NCI-H82 treated with DMSO at 0.1 percent for 48 hours (cell line): ENCODE results near the gene MGAT4C.

ENCODE experiments used
- DNase-seq: peaks from one replicate; lab custom pipeline; 2025; ENCODE audit not compliant: unreplicated experiment; lab: John Stamatoyannopoulos, UW

Gene MGAT4C

GRCh38 chr12:85983601-85984000, 272.6 kb downstream of the MGAT4C start:
- no peak for DNase-seq

- no peak for DNase-seq
Measured at GRCh38 chr12:85979641-85980040, 276.6 kb downstream of the MGAT4C start.

GRCh38 chr12:85975716-85976115, 280.5 kb downstream of the MGAT4C start:
- DNase-seq, result no peak

GRCh38 chr12:85971800-85972199, 284.4 kb downstream of the MGAT4C start:
- DNase-seq, result no peak

GRCh38 chr12:85968606-85969005, 287.6 kb downstream of the MGAT4C start:
- DNase-seq, result no peak

GRCh38 chr12:85963326-85963725, 292.9 kb downstream of the MGAT4C start:
- DNase-seq, result no peak

DNA sequence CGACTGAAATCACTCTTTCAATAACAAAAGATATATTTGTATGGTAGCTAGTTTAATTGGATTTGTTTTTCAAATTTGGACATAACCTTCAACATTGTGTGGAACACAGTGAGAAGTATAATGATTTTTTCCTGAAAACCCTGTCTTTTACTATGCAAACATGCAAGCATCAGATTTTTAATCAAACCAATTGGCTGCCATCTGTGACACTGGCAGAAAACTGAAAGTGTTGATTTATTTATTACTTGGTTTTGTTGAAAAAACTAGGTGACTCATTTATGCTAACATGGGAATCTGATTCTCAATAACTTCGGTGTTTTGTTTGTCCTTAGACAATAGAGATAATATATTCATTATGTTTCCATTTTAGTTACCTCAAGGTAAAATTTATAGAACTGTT, 300.1 kb downstream of the MGAT4C start:
- no peak for DNase-seq

DNA sequence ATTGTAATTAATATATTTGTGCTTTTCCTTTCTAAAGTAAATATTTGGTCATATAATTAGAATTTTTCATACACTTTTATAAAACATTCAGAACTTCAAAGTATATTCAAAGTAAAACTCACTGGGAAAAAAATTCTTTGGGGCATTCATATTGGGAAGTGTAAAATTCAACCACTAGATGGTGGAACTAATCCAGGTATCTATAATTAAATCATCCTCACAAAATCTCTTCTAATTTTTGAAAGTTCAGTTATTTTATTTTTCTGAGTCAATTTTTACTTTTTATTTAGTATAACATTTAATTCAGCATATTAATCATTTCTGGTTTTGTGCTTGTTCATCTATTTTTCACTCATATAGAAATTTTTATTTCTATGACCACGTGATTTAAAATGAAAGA, 301.1 kb downstream of the MGAT4C start:
- DNase-seq, result no peak

DNA sequence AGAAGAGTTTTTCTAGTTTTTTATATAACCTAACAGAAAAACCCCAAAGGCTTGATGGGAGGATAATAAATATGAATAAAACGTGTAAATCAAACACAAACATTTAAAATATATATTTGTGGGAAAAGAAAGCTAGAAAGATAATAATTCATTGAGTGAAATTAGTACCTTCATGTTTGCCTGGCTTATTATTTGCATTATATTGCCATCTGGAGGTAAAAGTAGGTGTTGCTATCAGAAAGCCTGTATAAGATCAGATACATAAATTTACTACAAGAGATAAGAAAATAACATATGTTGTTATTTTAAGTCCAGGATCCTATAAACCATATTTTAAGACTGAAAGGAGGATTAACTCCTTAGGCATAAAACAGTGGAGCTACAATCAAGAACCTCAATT, 304.4 kb downstream of the MGAT4C start:
- DNase-seq, result no peak

DNA sequence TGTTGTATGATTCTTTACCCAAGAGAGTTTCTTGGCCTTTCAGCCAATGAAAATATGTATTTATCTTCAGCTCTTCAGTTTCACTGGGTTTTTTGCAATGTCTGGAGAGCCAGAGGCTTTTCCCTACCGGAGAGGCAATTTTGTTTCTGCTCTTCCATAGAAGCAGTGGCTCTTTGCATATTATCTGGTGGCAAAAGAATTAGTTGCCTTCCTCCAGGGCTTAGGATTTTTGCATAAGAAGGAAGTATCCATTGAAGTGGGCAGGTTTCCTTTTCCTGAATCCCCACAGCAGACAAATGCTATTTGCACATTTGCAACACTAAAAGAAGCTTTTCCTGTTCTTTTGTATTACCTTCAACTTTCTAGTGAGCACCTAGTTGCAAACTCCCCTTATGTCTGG, 306.9 kb downstream of the MGAT4C start:
- no peak for DNase-seq

GRCh38 chr12:85948340-85948739, 307.9 kb downstream of the MGAT4C start:
- DNase-seq, result no peak

- DNase-seq, result no peak
Measured at GRCh38 chr12:85947286-85947685, 308.9 kb downstream of the MGAT4C start.

DNA sequence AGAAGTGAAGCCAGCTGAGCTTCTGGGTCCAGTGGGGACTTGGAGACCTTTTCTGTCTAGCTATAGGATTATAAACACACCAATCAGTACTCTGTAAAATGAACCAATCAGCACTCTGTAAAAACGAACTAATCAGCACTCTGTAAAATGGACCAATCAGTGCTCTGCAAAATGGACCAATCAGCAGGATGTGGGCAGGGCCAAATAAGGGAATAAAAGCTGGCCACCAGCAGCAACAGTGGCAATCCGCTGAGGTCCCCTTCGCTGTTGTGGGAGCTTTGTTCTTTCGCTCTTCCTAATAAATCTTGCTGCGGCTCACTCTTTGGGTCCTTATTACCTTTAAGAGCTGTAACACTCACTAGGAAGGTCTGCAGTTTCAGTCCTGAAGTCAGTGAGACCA, 309.8 kb downstream of the MGAT4C start:
- no peak for DNase-seq

DNA sequence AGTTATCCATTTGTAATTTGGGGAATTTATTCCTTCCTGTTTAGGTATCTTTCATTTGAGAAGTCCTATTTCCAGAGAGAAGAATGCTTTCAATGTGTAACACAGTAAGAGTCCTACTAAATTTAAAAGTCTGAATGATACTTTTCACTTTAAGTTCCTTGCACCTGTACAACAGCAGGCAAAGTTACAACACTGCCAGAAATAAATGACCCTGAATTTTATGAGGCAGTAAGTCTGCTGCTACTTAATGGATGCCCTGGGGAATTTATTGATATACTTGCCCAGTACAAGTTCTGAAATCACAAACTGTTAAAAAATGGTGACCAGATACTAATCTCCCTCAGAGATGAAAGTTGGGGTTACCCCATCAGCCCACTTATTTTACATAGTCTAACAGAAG, 329.0 kb downstream of the MGAT4C start:
- no peak for DNase-seq

GRCh38 chr12:85923767-85924331, 332.3 kb downstream of the MGAT4C start:
- no peak for DNase-seq

DNA sequence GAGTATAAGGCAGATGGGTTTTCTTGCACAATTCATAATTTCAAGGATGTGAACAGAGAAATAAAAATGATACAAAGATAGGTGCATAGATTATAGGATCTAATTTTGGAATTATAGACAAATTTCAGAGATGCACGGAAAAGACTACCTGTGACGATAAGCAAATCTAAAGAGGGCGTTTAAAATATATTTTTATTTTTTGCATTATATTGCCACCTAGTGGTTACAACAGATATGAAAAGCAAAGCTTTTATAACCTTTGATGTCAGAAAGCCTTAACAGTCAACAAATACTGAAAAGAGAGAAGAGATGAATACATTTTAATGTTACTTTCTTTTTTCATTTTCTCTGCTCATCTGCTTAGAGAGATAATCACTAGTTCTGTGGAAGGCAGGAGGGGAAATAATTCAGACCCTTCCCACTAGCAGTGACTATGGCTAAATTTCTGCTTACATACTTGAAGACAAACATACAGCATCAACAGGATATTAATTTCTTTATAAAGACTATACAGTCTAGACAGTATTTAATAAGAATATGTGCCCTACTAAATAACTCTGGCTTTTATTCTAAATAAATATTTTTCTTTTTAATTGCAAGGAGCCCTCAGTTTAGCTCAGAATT, 335.8 kb downstream of the MGAT4C start:
- peak; percentile 7 for DNase-seq
